ENCODE measurements around the gene TMEM11. TPM values are rescaled to one million over a fixed set of nuclear protein-coding genes. Genes with fewer than 3 reads are reported as not detected.

The TMEM11 gene
- total RNA-seq, 1 experiment from 2014 or later, result 32.5 TPM

DNA sequence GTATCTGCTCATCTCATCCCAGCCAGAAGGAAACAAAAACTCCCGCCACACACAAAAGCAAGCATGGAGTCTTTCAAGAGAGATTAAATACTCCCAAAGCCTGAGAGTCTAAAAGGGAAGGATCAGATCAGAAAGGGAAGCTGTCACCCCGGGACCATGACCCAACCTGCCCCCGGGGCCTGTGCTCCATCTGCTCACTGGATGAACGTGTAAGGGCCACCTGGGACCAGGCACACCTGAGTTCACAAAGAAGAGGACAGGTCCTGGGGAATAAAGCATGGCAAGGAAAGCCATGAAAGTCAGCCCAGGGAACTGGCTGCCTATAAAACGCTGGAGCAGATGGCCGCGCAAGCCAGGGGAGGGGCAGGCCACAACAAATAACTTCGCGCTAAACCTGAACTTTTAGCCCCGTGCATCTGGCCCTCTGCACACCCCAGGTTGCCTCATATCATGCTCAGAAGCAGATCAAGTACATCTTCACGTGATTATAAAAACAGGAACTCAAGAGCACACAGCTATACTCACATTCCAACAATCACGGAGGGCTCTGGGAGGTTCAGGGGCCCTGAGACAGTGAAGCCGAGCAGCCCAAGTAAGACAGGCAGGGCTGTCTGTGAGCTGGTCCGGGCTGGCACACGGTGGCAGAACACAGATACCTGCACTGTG, 3.4 kb downstream of the TMEM11 start:
- Histone ChIP-seq H2BK12ac (ENCODE audit: insufficient read length, low read depth, low read length) (no peak overlapping the region), H3K27me3 (ENCODE audit: insufficient read depth, low read length) (no peaks in the 10 kb centered on the region), H2BK15ac (ENCODE audit: low read depth, low read length) (no peak overlapping the region), H3K23me2 (ENCODE audit: insufficient read length, low read depth, low read length, poor library complexity, severe bottlenecking) (peaks cover 17% of the 10 kb centered on the region), H3K4me1 (ENCODE audit: insufficient read depth, low read length) (peaks cover 2% of the 10 kb centered on the region; the same call in 1 of the 2 replicates), H3K18ac (ENCODE audit: insufficient read length, low read depth, low read length) (no peak overlapping the region), H3T11ph (ENCODE audit: low read length) (no peak overlapping the region), H2BK120ac (ENCODE audit: low read depth, low read length, poor library complexity, severe bottlenecking) (no peak overlapping the region), H3K23ac (ENCODE audit: insufficient read length, low read depth, low read length) (no peak overlapping the region), H3K9me3 (ENCODE audit: control insufficient read depth, low read depth, low read length) (no peaks in the 10 kb centered on the region), H3K14ac (ENCODE audit: insufficient read depth, low read length) (no peak overlapping the region), H3K9ac (ENCODE audit: extremely low read depth, insufficient read length, low read length) (no peak overlapping the region), H2BK20ac (ENCODE audit: low read depth, low read length, poor library complexity, severe bottlenecking) (no peak overlapping the region), H3K27ac (ENCODE audit: insufficient read length, low read depth, low read length) (no peak overlapping the region), H4K20me1 (ENCODE audit: control insufficient read depth, insufficient read depth, insufficient read length) (peaks cover 3% of the 10 kb centered on the region), H4K91ac (ENCODE audit: insufficient read length, low read depth, low read length) (no peak overlapping the region), H3K56ac (ENCODE audit: insufficient read length, low read depth, low read length) (no peak overlapping the region), H3K79me1 (ENCODE audit: insufficient read depth, low read depth, low read length, poor library complexity, severe bottlenecking) (peaks cover 4% of the 10 kb centered on the region), H2AK5ac (ENCODE audit: insufficient read length, low read length) (no peak overlapping the region), H2BK5ac (ENCODE audit: insufficient read length, low read length) (no peak overlapping the region), H3K4me2 (ENCODE audit: insufficient read depth, insufficient read length, low read length) (no peak overlapping the region), H3K4ac (ENCODE audit: low read depth, low read length) (no peak overlapping the region), H2AFZ (ENCODE audit: low read length) (no peak overlapping the region), H3K79me2 (ENCODE audit: insufficient read depth, low read length) (peaks cover 68% of the 10 kb centered on the region), H4K5ac (ENCODE audit: insufficient read length, low read depth, low read length) (no peak overlapping the region), H4K8ac (replicated peaks; ENCODE audit: insufficient read length, low read depth, low read length) (no peak overlapping the region)
- DNase-seq, result no peak
- WGBS (ENCODE audit: extremely low coverage, insufficient read length, low lambda C conversion rate), result no CpG with 5 or more reads among the region's 15 CpGs
- no peak overlapping the region; a peak in 2 of 7 replicates for H3K27ac Mint-ChIP-seq
- TF ChIP-seq, protein P1, sequence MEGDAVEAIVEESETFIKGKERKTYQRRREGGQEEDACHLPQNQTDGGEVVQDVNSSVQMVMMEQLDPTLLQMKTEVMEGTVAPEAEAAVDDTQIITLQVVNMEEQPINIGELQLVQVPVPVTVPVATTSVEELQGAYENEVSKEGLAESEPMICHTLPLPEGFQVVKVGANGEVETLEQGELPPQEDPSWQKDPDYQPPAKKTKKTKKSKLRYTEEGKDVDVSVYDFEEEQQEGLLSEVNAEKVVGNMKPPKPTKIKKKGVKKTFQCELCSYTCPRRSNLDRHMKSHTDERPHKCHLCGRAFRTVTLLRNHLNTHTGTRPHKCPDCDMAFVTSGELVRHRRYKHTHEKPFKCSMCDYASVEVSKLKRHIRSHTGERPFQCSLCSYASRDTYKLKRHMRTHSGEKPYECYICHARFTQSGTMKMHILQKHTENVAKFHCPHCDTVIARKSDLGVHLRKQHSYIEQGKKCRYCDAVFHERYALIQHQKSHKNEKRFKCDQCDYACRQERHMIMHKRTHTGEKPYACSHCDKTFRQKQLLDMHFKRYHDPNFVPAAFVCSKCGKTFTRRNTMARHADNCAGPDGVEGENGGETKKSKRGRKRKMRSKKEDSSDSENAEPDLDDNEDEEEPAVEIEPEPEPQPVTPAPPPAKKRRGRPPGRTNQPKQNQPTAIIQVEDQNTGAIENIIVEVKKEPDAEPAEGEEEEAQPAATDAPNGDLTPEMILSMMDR (conservative IDR thresholded peaks at IDR 0.05), result no peak
- H3K4me3 Mint-ChIP-seq, result no peak overlapping the region
- no peaks in the 10 kb centered on the region; the same call in 1 of the 2 replicates for H3K27me3 Mint-ChIP-seq (ENCODE audit: low read depth)
- H3K4me1 Mint-ChIP-seq, result peaks cover 31 to 32% of the 10 kb centered on the region in 2 experiments
- H3K36me3 Mint-ChIP-seq (ENCODE audit: insufficient read depth in 1 of 3, low read depth in 3 of 3), result peaks cover 9 to 25% (median 11%) of the 10 kb centered on the region in 3 experiments; a peak in 6 of 7 replicates
- H3K9me3 Mint-ChIP-seq, result no peaks in the 10 kb centered on the region
